ENCODE results near the gene TUBG1. TPM values are rescaled to one million over a fixed set of nuclear protein-coding genes. Genes with fewer than 3 reads are reported as not detected.
A peak's percentile ranks its signal among the peaks of the same experiment; 100 is the strongest.

The TUBG1 gene
- total RNA-seq = 10 to 100 TPM; 24.3 to 39.7 TPM
- long read RNA-seq, transcript TUBG1-201 (11 exons, 1,611 nt) = major isoform, 74 of 103 reads
- long read RNA-seq, partial matches to known transcripts = 23 of 103 reads
- long read RNA-seq, other reads (novel, unspliced or antisense) = 6 of 103 reads

GRCh38 chr17:42609182-42609813 lies at the start of gene TUBG1, which contains the start of gene RETREG3:
TSS of gene TUBG1 (plus strand) at chr17:42609683. CDS start at chr17:42609738, 55 bp downstream.
TSS of gene RETREG3 (minus strand) at chr17:42609374. CDS start at chr17:42609324, 50 bp downstream.
- ATAC-seq (peak; percentile 94), DNase-seq (peak; percentile 99)
- intact Hi-C loops (cut with DNase I, micrococcal nuclease) = no loop called here

DNA sequence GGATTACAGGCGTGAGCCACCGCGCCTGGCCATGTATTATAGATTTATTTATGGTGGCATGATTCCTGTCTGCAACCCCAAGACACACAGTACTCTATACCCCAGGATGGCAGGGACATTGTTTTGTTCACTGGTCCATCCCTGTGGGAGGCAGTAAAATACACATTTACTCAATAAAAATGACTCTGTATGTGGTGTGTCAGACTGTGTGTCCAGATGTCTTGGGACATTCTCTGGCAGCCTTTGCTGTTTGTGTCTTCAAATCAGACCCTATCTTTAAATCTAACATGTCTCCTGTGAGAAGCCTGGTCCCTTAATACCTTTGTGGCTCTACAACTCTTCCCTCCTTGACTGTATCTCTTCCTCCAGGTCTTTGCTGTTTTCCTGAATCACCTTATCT lies 49.2 kb upstream of the TUBG1 start:
- DNase-seq (no peak), ATAC-seq (no peak)
- intact Hi-C loops (cut with DNase I, micrococcal nuclease) = no loop called here

- peak; percentile 96 to 97 for DNase-seq
- intact Hi-C loops (cut with DNase I, micrococcal nuclease) = no loop called here
- peak; percentile 74 for ATAC-seq
These were observed 47.5 kb upstream of the TUBG1 start, which contains the start of gene COASY for GRCh38 chr17:42561897-42562387. TSS of gene COASY (plus strand) at chr17:42562148. CDS start at chr17:42562623, 475 bp downstream.

GRCh38 chr17:42562388-42563142 lies 46.9 kb upstream of the TUBG1 start:
- intact Hi-C loops (cut with DNase I, micrococcal nuclease) = no loop called here
- DNase-seq = peak in 1 of 2 donors; percentile 42
- ATAC-seq = peak; percentile 11

DNA sequence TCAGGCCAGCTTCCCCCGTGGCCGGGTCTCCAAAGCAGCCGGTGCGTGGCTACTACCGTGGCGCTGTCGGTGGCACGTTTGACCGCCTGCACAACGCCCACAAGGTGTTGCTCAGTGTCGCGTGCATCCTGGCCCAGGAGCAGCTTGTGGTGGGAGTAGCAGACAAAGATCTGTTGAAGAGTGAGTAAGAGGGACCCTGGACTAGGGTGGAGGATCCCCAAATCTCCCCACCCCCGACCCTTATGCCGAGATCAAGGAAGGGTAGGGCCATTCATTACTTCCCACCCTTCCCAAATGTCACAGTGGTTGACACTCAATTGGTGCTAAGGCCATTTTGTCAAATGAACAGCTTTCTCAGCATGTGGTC lies 46.4 kb upstream of the TUBG1 start:
- ATAC-seq (no peak), DNase-seq (peak in 1 of 2 donors; percentile 32)

DNA sequence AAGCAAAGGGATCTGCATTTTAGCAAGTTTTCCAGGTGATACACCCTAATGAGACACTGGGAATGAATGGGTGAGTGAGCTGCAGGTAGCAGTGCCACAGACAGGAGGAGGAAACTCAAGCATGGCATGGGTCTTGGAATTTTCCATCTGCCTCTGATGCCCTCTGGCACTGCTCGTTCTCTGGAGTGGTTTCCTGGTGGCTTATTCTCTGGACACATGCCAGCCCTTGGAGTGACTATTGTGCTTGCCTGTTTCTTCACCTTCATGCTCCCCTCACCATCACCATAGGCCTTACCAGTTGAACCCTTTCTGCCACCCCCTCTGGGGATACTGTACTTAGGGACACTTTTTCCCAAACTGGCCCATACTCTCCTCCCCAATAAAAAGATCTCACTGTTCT lies 45.9 kb upstream of the TUBG1 start:
- DNase-seq = peak in 1 of 2 donors; percentile 32
- intact Hi-C loops (cut with DNase I, micrococcal nuclease) = no loop called here
- ATAC-seq = no peak

More for the DNA sequence above, 46.4 kb upstream of the TUBG1 start:
- intact Hi-C loops (cut with DNase I, micrococcal nuclease) = no loop called here

- intact Hi-C loops (cut with DNase I, micrococcal nuclease) = no loop called here
- ATAC-seq = no peak
These were observed 45.5 kb upstream of the TUBG1 start for GRCh38 chr17:42563950-42564349.

DNA sequence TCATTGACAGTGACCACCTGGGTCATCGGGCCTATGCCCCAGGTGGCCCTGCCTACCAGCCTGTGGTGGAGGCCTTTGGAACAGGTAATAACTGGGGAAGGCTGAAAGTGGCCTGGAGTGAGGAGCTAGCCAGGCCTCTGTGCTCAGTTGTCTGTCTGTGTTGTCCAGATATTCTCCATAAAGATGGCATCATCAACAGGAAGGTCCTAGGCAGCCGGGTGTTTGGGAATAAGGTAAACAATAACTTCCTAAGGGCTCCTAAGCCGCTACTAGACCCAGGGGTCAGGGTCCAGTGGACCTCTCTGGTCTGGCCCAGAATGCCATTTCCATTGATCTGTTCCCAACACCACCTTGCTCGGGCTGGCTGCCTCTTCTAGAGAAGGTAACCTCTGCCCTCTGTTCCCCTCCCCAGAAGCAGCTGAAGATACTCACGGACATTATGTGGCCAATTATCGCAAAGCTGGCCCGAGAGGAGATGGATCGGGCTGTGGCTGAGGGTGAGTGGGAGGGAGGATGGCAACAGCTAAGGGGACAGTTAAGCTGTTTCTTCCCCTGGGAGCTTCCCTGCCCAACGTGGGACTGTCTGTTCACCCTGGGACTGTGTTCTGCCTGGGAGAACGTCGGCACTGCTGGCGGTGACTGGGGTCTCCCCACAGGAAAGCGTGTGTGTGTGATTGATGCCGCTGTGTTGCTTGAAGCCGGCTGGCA lies 44.5 kb upstream of the TUBG1 start:
- no peak for ATAC-seq
- DNase-seq = peak in 1 of 2 donors; percentile 37
- intact Hi-C loops (cut with DNase I, micrococcal nuclease) = no loop called here

More at GRCh38 chr17:42563950-42564349, 45.5 kb upstream of the TUBG1 start:
- DNase-seq = no peak

GRCh38 chr17:42565523-42566214 lies 43.8 kb upstream of the TUBG1 start:
- intact Hi-C loops (cut with DNase I, micrococcal nuclease) = no loop called here
- ATAC-seq (no peak), DNase-seq (no peak)

DNA sequence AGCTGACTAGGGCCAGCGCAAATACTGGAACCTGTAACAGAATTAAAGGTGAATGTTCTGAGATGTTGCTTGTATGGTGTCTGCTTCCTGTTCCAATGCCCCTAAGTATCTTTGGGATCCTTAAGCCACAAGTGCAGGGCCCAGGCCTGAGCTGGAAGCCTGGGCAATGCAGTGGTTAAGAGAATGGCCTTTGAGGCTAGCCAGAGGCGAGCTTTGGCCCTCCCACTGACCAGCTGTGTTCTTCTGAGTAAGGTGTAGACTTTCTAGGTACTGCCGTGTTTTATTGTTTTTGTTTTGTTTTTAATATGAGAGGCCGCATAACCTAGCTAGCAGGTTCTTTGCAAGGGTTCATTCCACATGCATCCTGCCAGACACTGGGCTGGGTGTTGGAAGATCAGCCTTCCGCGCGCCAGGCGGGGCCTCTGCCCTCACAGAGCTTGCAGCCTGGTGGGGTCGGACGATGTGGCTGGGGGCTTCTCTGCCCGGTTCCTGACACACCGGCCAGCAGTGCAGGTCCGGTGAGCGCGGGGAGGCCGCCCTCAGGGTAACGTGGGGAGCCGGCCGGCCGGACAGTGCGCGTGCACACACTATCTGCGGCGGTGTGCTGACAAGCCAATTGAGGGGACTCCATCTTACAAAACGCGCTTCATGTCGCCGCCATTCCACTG lies 43.1 kb upstream of the TUBG1 start:
- no peak for DNase-seq
- ATAC-seq = no peak
- intact Hi-C loops (cut with DNase I, micrococcal nuclease) = no loop called here

DNA sequence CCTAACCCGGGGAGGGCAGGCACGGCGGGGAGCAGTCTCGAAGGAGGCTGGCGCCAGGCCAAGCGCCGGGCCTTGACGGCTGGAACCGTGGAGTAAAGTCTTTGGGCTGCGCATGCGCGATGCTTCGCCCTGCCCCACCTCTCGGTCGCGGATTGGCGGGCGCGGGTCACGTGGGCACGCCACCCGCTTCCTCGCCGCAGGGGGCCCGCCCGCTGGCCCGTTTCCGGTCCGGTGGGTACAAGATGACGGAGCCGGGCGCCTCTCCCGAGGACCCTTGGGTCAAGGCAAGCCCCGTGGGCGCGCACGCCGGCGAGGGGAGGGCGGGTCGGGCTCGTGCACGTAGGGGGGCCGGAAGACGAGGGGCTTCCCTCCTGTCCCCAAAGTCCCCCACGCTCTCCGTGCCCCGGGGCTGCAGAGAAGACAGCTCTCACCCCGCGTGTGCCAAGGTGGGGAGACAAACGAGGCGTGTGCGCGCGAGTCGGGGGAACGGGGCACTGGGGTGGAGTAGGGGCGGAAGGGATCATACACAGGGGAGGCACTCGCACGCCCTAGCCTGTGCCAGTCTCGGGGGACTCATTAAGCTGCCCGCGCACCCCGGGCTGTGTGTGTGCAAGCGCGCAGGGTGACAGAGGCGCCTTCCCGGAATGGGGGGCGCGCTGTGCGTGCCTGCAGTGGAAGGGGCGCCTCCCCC lies 42.5 kb upstream of the TUBG1 start, which contains the start of gene MLX:
Gene MLX (plus strand): TSS at position 218 of the 691 bp plus-strand sequence. CDS start 25 bp downstream, at position 243.
- peak; percentile 76 for ATAC-seq
- DNase-seq = peak; percentile 95 to 97
- intact Hi-C loops (cut with DNase I, micrococcal nuclease) = no loop called here

DNA sequence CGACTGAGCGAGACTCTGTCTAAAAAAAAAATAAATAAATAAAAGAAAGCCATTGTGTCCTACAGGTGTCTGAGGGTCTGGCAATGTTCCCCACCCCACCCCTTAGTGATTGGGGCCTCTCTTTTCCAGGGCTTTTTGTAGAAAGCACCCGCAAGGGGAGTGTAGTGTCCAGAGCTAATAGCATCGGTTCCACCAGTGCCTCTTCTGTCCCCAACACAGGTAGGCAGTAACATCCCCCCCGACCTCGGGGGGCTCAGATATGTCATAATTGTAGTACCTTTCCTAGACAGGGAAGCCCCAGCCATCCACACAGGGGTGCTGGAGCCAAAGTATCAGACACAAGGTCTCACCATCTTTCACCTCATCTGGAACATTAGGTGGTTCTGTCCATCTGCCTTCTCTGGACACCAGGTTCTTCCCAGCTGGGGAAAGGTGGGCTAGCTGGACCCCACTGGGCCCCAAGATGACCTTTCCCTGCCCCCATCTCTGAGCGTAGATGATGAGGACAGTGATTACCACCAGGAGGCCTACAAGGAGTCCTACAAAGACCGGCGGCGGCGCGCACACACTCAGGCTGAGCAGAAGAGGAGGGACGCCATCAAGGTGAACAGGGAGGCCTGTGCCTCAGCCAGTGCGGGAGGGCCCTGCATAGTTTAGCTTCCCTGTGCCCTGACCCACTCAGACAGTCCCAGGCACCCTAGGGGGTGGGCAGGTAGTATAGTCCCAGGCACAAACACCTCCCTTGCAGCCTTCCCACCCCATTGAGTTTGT lies 41.0 kb upstream of the TUBG1 start:
- no peak for ATAC-seq
- no peak for DNase-seq
- intact Hi-C loops (cut with DNase I, micrococcal nuclease) = no loop called here

- DNase-seq = no peak
These were observed 37.9 kb upstream of the TUBG1 start for GRCh38 chr17:42571435-42572225.

DNA sequence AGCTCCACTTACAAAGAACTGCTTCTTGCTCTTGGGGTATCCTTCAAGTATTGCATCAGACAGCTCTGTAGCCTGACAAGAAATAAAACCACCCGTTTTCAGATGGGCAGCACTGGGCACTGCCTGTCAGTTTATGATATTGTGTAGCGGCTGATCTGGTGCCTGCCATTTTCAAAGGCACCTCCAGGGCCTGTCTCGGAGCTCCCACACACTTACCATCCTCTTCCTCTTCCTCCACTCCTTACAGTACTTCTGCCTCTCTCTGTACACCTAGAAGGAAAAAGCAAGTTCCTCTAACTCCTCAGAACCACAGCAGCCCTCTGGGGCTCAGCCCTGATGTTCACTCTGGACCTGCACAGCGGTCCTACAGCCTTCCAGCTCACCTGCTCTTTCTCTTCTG lies 36.4 kb upstream of the TUBG1 start:
- DNase-seq (no peak), ATAC-seq (no peak)
- intact Hi-C loops (cut with DNase I, micrococcal nuclease) = loop anchor here in 1 of 2 donors (10.0 kb wide), 1 partner anchor 112 kb away; the partner anchor contains the start of genes CCR10 and CNTNAP1

More at GRCh38 chr17:42571435-42572225, 37.9 kb upstream of the TUBG1 start:
- ATAC-seq = no peak
- intact Hi-C loops (cut with DNase I, micrococcal nuclease) = loop anchor here in 1 of 2 donors (10.0 kb wide), 1 partner anchor 113 kb away; the partner anchor contains the start of genes CCR10 and CNTNAP1

DNA sequence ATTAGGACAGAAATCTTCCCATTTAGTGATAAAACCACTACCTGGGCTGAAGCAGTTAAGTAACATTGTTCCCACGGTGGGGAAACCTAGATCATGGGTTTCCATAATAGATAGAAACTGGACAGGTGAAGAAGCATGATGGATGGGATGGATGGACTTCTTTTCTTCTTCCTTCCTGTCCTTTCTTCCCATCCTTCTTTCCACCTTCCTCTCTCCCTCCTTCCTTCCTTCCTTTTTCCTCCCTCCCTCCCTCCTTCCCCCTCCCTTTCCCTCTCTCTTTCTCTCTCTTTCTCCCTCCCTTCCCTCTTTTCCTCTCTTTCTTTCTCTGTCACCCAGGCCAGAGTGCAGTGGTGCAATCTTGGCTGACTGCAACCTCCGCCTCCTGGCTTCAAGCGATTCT lies 35.0 kb upstream of the TUBG1 start:
- ATAC-seq (no peak), DNase-seq (no peak)
- intact Hi-C loops (cut with DNase I, micrococcal nuclease) = loop anchor here in 1 of 2 donors (10.0 kb wide), 1 partner anchor 110 kb away; the partner anchor contains the start of genes CCR10 and CNTNAP1
